ENCODE data around the gene EFHC2.

DNA sequence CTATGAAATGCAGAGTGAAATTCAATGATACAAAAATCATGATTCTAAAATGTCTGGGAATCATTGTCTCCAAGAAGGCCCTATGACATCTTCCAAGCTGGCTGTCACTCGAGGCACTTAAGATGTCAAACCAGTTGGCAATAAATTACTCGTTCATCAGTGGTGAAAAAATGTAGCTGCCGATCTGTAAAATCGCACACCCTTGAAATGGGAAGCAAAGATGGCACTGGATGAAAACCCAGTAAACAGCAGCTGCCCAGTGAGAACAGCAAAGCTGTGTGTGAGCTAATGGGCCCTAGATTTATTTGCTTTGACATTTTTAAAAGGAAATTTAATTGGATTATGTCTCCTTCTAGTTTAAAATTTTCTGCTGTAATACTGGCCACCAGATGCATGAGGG is 188.3 kb downstream of the EFHC2 start:
- TF ChIP-seq, protein P1, sequence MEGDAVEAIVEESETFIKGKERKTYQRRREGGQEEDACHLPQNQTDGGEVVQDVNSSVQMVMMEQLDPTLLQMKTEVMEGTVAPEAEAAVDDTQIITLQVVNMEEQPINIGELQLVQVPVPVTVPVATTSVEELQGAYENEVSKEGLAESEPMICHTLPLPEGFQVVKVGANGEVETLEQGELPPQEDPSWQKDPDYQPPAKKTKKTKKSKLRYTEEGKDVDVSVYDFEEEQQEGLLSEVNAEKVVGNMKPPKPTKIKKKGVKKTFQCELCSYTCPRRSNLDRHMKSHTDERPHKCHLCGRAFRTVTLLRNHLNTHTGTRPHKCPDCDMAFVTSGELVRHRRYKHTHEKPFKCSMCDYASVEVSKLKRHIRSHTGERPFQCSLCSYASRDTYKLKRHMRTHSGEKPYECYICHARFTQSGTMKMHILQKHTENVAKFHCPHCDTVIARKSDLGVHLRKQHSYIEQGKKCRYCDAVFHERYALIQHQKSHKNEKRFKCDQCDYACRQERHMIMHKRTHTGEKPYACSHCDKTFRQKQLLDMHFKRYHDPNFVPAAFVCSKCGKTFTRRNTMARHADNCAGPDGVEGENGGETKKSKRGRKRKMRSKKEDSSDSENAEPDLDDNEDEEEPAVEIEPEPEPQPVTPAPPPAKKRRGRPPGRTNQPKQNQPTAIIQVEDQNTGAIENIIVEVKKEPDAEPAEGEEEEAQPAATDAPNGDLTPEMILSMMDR (IDR thresholded peaks at IDR 0.05): no peak
- TF ChIP-seq ZFX (IDR thresholded peaks at IDR 0.05; ENCODE audit: borderline replicate concordance): no peak
